MV-4-11 (cell line): ENCODE results near the gene CCL17.
"Not testable (repeated sequence)": the region's sequence is repeated elsewhere in the genome, so short reads cannot be mapped to it uniquely, and the experiment has no call there.

Source experiments
- DNase-seq: peaks from one replicate; lab custom pipeline; 2025; lab: John Stamatoyannopoulos, UW

CCL17 gene

DNA sequence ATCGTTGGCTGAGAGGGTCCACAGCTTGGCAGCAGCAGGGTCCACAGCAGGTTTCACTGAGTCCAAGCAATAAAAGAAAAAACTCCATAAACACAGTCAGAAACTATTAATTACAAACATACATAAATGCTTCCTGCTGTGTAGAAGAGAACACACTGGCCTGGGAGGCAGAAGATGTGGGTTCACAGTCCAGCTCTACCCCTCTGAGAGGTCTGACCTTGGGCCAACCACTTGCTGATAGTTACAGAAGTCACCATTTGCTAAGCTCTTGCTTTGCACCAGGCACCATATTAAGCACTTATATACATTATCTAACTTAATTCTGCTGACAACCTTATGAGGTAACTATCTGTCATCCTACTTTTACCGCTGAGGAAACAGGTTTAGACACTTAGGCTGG is 27.9 kb downstream of the CCL17 start:
- DNase-seq: no peak

DNA sequence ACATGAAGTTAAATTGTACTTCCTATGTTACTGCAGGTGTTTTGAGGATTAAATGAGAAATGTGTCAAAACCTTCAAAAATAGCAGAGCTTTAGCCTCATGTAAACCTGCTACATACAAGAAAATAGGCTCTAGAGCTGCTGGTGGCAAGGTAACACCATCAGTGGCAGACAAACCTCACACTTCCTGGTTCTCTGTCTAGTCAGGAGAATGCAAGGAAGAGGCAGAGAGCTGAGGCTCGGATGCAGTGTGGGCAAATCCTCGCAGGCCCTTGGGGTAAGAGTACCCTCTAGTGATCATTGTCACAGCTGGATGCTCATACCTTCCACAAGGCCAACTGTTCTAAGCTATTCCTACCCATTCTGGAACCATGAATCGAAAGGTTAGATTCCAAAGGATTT is 28.4 kb downstream of the CCL17 start:
- DNase-seq: no peak

DNA sequence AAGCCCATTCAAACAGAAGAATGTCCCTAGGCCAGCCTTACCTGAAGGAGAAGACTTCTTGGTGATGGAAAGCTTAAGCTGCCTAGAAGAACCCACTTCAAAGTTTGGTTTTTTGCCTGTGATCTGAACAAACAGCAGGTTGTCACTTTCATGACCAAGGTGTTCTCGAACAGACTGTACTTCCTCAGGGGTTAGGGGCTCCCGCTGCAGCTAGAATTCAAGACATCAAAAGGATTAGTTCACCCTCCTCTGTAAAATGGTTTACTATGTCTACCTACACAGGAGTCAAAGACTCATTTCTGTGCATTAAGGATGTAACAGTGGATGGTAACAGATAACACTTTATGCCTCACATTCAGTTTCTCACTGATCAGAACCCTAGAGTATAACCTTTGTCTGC is 29.4 kb downstream of the CCL17 start:
- no peak for DNase-seq

DNA sequence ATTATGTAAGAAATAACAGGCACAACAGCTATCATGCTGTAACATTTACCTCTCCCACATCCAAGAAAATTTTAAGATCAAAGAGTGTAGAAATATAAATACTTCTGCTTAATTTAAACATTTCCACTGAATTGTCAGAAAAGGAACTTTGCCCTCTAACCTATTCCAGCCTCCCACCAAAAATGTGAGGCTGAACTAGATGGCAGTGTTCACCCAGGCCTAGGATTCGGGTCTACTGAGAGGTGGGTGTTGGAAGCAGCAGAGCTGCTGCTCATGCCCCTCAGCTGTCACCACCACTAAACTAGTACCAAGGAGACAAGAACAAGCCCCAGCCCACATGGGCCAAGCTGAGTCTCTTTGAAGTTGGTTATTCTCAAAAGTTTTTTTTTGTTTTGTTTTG is 31.3 kb downstream of the CCL17 start:
- DNase-seq: no peak

DNA sequence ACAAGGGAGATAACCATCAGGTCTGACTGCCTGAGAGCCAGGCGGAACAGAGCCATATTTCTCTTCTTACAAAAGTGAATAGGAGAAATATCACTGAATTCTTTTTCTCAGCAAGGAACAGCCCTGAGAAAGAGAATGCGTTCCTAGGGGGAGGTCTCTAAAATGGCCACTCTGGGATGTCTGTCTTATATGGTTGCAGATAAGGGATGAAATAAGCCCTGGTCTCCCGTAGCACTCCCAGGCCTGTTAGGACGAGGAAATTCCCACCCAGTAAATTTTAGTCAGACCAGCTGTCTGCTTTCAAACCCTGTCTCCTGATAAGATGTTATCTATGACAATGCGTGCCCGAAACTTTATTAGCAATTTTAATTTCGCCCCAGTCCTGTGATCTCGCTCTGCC is 35.4 kb downstream of the CCL17 start:
- DNase-seq: not testable (repeated sequence)

DNA sequence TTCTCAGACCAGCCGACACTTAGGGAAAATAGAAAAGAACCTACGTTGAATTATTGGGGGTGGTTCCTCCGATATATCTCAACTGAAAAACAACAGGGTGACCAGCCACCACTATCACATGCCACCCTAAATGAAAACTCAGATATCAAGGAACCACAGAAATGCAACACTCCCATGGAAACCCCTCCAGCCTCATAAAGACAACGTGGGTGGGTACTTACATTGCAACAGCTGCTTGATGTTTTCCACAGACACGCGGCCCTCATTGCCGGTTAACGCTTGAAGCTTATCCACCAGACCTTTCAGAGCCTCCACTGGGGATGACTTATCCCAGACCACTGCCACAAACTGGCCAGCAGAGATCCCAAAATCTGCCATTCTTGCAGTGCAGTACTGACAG is 36.0 kb downstream of the CCL17 start:
- DNase-seq: not testable (repeated sequence)

DNA sequence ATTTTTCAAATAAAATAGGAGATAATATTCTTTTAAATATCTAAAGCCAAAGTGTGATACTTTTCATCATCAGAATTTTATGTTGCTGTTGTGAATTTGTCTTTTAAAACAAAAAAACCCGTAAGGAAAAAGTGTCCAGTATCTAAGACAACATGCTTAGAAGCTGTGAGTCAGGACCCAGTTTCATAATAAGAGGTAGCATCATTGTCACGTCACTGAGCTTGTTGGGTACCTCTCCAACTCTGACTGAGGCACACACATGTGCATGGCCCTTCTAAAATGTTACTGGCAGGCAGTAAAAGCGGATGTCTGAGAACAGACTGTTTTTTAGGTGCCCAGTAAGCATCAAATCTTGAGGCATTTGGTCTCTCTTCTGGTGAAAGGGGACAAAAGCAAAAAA is 40.1 kb downstream of the CCL17 start:
- DNase-seq: no peak

DNA sequence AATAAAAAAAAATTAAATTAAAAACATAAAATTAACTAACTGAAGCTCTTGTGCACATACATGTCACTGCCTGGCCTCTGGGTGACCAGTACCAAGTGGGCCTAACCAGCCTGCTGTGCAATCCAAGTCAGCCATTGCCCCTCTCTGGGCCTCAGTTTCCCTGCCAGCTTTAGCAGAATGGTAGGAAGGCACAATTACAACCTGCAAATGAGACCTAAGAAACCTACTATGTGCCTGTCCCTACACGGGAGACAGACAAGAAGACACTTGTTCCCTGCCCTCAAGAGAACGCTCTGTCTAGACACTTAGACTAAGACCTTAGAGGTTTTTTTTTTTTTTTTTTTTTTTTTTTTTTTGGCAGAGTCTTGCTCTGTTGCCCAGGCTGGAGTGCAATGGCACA is 40.9 kb downstream of the CCL17 start:
- DNase-seq: no peak

DNA sequence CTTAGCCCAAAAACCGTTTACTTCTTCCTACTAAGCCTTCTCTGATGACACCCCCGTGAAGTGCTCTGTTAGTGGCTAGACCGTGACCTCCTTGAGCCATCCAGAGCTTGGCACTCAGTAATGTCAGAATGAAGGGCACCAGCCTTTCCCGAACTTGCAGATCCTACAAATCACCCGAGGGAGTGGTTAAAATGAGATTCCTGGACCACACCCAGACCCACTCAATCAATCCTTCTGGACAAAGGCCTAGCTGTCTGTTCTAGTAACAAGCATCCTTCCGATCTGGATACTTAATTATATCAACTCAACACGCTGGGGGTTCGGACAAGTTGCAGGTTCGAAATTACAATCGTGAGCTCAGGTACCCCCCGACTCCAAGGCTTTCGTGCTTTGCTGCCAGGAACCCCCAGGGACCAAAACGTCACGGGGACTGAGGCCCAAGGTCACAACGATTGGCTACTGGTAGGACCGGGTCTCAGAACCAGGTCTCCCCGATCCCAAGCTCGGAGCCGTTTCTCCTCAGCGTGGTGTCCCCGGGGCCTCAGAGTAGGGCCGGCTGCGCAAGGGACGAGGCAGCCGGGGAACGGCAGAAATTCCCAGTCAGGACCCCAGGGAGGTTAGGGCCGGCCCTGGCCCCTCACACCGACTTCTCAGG is 42.1 kb downstream of the CCL17 start:
- DNase-seq: peak; percentile 31

DNA sequence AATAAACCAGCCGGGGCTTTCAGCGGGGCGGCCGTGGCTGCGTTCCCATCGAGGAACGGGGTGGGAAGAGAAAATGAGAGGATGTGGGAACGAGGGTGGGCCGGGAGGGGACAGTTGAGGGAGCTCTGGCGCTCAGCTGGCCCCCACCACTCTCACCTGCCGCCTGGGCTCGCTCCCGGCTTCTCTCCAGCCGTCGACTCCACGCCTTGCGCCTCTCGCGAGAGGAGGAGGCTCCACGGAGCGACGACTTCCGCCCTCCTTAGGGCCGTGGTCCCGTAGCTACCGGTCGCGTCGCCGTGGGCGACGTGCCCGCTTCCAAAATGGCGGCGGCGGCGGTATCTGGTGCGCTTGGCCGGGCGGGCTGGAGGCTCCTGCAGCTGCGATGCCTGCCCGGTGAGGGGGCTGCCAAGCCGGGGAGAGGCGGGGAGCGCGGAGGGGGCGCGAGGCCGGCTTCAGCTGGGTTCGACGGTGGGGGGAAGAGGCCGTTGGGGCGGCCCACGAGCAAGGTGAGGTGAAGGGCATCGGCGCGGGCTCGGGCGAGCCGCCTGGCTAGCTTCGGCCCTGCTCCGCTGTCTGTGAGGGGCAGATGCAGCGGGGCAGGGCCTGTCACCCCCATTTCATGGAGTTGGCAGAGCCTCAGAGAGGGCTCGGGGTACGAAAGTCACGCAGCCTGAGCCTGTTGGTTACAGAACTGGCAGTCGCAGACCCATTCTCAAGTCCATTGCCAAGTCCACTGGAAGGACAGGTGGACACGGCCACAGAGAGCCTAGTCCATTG is 42.8 kb downstream of the CCL17 start, which contains the start of the genes CIAPIN1 and COQ9:
Gene CIAPIN1 (minus strand): TSS at position 200 of the 777 bp plus-strand sequence. CDS start 6,457 bp downstream, outside the sequence.
Gene COQ9 (plus strand): TSS at position 294 of the 777 bp plus-strand sequence. CDS start 27 bp downstream, at position 321.
- peak; percentile 87 for DNase-seq

DNA sequence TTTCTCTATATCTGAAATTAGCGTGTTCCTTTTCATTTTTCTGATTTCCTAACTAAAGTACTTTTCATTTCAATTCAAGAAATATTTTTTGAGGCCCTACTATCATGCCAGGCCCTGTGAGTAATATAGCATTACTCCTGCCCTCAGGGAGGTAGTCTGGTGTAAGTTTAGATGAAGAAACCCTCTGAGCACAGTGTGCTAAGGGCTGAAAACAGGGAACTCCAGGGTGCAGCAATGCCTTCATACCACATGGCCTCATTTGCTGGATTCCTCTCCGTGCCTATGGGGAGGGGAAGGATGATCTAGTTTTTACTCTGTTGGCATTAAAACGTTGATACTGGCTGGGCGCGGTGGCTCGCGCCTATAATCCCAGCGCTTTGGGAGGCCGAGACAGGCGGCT is 47.5 kb downstream of the CCL17 start:
- DNase-seq: no peak

DNA sequence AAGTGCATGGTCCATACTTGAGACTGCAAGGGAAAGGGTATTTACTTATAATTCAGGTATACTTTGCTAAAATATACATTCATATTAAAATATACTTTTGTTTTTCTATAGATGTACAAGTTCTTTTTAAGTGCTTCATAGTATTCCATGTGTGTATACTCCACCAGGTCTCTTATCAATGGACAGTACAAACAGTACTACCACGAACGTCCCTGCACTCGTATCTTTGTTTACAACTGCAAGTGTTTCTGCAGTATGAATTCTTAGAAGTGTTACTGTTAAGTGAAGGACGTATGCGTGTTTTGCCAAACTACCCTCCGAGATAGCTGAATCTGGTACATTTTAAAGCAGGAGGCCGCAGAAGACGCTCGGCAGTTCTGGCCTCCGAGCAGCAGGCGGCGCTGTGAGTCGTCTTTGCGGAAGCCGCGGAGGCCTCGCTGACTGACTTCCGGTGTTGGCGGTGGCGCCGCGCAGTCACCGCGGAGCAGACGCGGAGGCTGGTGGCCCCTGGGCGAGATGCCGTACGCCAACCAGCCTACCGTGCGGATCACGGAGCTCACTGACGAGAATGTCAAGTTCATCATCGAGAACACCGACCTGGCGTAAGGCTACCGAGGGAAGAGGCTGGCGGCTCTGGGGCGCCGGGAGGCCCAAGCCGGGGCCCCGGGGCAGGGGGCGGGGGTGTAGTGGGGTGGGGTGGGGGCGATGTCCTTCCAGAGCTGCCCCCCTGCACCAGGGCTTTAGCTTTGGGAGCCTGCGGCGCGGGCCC is 57.8 kb downstream of the CCL17 start, which contains the start of gene POLR2C:
Gene POLR2C (plus strand): TSS at position 471 of the 769 bp plus-strand sequence. CDS start 46 bp downstream, at position 517.
- peak; percentile 79 for DNase-seq

DNA sequence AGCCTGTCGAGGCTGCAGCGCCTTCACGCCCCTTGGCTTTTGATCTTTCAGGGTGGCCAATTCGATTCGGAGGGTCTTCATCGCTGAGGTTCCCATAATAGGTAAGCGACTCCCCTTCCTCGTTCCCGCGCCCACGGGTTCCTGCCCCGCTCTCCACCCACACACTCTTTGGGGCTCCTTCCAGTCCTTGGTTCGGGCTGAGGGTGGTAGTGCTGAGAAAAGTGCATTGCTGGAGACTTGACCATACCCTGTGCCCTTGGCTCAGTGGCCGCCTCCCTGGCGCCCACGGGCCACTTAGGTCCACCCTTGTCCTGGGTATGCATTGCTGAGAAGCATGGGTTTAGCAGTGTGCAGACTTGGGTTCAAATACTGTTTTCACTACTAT is 58.4 kb downstream of the CCL17 start:
- DNase-seq: no peak

DNA sequence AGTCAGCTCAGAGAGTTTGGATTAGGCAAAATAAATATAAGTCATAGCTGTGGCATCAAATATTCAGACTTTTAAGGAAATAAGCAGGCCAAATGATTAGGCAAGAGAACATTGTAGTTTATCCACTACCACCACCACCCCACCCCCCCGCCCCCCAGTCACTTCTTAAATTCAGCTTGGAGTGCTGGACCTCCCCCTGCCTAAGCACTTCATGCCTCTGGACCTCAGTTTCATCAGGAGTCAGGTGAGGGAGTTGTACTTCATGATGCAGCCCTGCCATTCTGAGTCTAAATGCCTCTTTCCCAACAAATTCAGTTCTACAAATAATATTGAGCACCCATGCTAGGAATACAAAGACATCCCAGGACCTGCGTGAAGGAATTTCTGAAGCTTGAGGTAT is 60.0 kb downstream of the CCL17 start:
- DNase-seq: no peak
